GM12892 (cell line): ENCODE results near the gene NFASC.

Experiments
- POLR2A ChIP-seq: IDR thresholded peaks from 2 replicates; pipeline ENCODE4 v1.6.1; 2011; ENCODE audit warnings: low read depth, low read length, control low read depth
- TAF1 ChIP-seq: IDR thresholded peaks from 2 replicates; pipeline ENCODE4 v1.6.1; 2011; ENCODE audit warnings: low read depth, mild to moderate bottlenecking, control low read depth, low read length, borderline replicate concordance

- TF ChIP-seq TAF1 (no peak), POLR2A (no peak)
Observed at GRCh38 chr1:205025239-205025638, 154.6 kb downstream of the NFASC start.
